ENCODE results near the gene SETDB2. TPM values are rescaled to one million over a fixed set of nuclear protein-coding genes. Genes with fewer than 3 reads are reported as not detected.

Gene SETDB2
- total and polyA plus RNA-seq, 2 of the 13 experiments (the other 11 are each of a cell fraction or from before 2014, with no cell fraction given), result 8.1 to 8.7 TPM

DNA sequence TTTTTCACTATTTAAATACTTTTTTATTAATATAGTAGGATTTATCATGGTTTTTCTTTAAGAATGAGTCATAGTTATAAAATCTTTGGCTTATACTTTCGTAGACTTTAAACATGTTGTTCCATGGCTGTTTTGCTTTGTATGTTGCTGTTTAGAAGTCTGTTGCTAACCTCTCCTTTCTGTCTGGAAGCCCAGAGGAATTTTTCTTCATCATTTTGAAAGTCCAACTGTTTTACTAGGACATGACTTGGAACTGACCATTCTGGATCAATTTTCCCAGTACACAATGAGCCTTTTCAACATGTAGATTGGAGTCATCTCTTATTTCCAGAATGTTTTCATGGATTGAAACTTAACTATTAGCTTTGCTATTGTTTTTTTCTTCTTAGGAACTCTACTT lies 8.1 kb upstream of the SETDB2 start:
- DNase-seq (ENCODE audit: low spot score) (no peak), ATAC-seq (no peak), FAIRE-seq (no peak)
- no peaks in the 10 kb centered on the region for H3K4me1 ChIP-seq (ENCODE audit: insufficient read depth, low read length)
- intact Hi-C loops (cut with micrococcal nuclease; ENCODE audit: unreplicated experiment), result no loop called here
- H3K79me2 ChIP-seq (ENCODE audit: insufficient read depth, low read length), result no peaks in the 10 kb centered on the region
- POLR2A ChIA-PET, result no interaction called here
- H3K27me3 ChIP-seq (ENCODE audit: control insufficient read depth in 1 of 2, insufficient read depth in 2 of 2, low read length in 2 of 2), result no peaks in the 10 kb centered on the region
- H3K9me3 ChIP-seq (ENCODE audit: low read length), result no peaks in the 10 kb centered on the region
- no peak overlapping the region for H2AFZ ChIP-seq (ENCODE audit: low read length)
- H3K9ac ChIP-seq (ENCODE audit: insufficient read depth, low read depth, low read length), result no peak overlapping the region
- in situ Hi-C loops (cut with HindIII; ENCODE audit: extremely low pct_ligation_motif_present, low pct_unique_long_range_greater_than_20kb), result no loop called here
- H3K4me2 ChIP-seq (ENCODE audit: low read depth, low read length), result no peak overlapping the region
- H3K4me3 ChIP-seq (replicated peaks in 1 of 3; ENCODE audit: insufficient read depth in 1 of 3, low read depth in 2 of 3, low read length in 3 of 3), result no peak overlapping the region
- CTCF ChIA-PET (ENCODE audit: low intra/inter-chr PET ratio, low total read pairs), result no interaction called here
- BruUV-seq (replicated peaks), result no TSS peak
- H3K27ac ChIP-seq (ENCODE audit: extremely low read length, insufficient read depth, low read length), result no peak overlapping the region
- H3K36me3 ChIP-seq (replicated peaks in 1 of 2; ENCODE audit: control insufficient read depth in 1 of 2, insufficient read depth in 2 of 2, low read length in 2 of 2), result no peaks in the 10 kb centered on the region
- TF ChIP-seq CHD2 (IDR thresholded peaks at IDR 0.05; ENCODE audit: low read depth, low read length) (no peak), ZNF614 (CRISPR knock-in tag; IDR thresholded peaks at IDR 0.05; ENCODE audit: borderline replicate concordance) (no peak), ZNF563 (CRISPR knock-in tag; IDR thresholded peaks at IDR 0.05) (no peak), SALL2 (CRISPR knock-in tag; IDR thresholded peaks at IDR 0.05) (no peak), STAT5B (CRISPR knock-in tag; IDR thresholded peaks at IDR 0.05) (no peak), ZNF256 (CRISPR knock-in tag; conservative IDR thresholded peaks at IDR 0.05) (no peak)
- TF ChIP-seq, protein P1, sequence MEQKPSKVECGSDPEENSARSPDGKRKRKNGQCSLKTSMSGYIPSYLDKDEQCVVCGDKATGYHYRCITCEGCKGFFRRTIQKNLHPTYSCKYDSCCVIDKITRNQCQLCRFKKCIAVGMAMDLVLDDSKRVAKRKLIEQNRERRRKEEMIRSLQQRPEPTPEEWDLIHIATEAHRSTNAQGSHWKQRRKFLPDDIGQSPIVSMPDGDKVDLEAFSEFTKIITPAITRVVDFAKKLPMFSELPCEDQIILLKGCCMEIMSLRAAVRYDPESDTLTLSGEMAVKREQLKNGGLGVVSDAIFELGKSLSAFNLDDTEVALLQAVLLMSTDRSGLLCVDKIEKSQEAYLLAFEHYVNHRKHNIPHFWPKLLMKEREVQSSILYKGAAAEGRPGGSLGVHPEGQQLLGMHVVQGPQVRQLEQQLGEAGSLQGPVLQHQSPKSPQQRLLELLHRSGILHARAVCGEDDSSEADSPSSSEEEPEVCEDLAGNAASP (CRISPR knock-in tag; IDR thresholded peaks at IDR 0.05; ENCODE audit: borderline replicate concordance), result no peak
- WGBS (ENCODE audit: low lambda C conversion rate), result 88% methylated on average over 1 of the region's 1 CpG
- H4K20me1 ChIP-seq (ENCODE audit: insufficient read depth, low read length), result no peaks in the 10 kb centered on the region

DNA sequence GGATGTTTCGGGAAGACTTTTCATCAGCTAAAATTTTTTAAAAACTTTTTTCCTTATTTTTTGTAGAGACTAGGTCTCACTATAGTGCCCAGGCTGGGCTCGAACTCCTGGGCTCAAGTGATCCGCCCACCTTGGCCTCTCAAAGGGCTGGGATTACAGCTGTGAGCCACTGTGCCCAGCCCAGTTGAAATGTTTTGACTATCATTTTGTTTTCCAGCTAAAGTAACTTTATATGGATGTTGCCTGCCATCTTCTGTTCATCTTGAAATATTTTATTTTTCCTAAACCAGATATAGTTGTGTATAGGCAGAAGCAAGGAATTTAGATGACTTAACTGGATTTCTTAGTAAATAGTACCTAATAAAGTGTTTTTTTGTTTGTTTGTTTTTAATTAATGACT lies 7.2 kb upstream of the SETDB2 start:
- Histone ChIP-seq H3K27me3 (ENCODE audit: control insufficient read depth in 1 of 2, insufficient read depth in 2 of 2, low read length in 2 of 2) (no peaks in the 10 kb centered on the region), H3K27ac (ENCODE audit: extremely low read length, insufficient read depth, low read length) (no peak overlapping the region), H3K9ac (ENCODE audit: insufficient read depth, low read depth, low read length) (no peak overlapping the region), H3K79me2 (ENCODE audit: insufficient read depth, low read length) (no peaks in the 10 kb centered on the region), H3K9me3 (ENCODE audit: low read length) (no peaks in the 10 kb centered on the region), H3K4me2 (ENCODE audit: low read depth, low read length) (no peak overlapping the region), H4K20me1 (ENCODE audit: insufficient read depth, low read length) (no peaks in the 10 kb centered on the region), H2AFZ (ENCODE audit: low read length) (no peak overlapping the region), H3K36me3 (replicated peaks in 1 of 2; ENCODE audit: control insufficient read depth in 1 of 2, insufficient read depth in 2 of 2, low read length in 2 of 2) (no peaks in the 10 kb centered on the region), H3K4me1 (ENCODE audit: insufficient read depth, low read length) (no peaks in the 10 kb centered on the region), H3K4me3 (replicated peaks in 1 of 3; ENCODE audit: insufficient read depth in 1 of 3, low read depth in 2 of 3, low read length in 3 of 3) (no peak overlapping the region)
- TF ChIP-seq STAG1 (CRISPR knock-in tag; IDR thresholded peaks at IDR 0.05), result peak; percentile 35
- no peak for TF ChIP-seq TMF1 (CRISPR knock-in tag; IDR thresholded peaks at IDR 0.05; ENCODE audit: low read depth)
- 92% methylated on average over 3 of the region's 3 CpGs for WGBS (ENCODE audit: low lambda C conversion rate)
- intact Hi-C loops (cut with micrococcal nuclease; ENCODE audit: unreplicated experiment) (no loop called here), in situ Hi-C loops (cut with HindIII; ENCODE audit: extremely low pct_ligation_motif_present, low pct_unique_long_range_greater_than_20kb) (no loop called here)
- ChIA-PET CTCF (ENCODE audit: low intra/inter-chr PET ratio, low total read pairs) (no interaction called here), POLR2A (no interaction called here)
- BruUV-seq (replicated peaks), result no TSS peak
- DNase-seq (ENCODE audit: low spot score) (no peak), FAIRE-seq (no peak), ATAC-seq (no peak)
